CD4-positive, alpha-beta T cell treated with Interleukin-21 for 1 hour (primary cell): Measurements from ENCODE around the gene EFNA5.
"Not testable (repeated sequence)": the region's sequence is repeated elsewhere in the genome, so short reads cannot be mapped to it uniquely, and the experiment has no call there.

ENCODE experiments used
- DNase-seq: peaks from one replicate; pipeline ENCODE4 v3.0.0-alpha.2; 2020

Gene EFNA5

DNA sequence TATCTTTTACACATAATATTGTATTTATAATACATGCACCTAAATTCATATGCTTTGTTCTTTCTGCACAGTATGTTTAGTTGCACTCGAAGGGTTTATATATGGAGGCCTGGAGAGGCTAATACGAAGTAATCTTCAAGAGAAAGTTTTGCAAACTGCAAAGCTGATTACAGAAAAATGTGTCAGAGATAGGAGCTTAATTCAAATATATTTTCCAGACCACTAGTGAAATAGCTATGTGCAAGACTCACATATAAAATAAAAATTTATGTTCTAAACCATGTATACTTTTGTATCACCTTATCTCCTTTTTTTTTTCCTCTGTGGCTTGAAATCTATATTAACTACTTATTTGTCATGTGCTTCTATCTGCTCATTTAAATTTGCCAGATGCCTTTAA lies 313.8 kb downstream of the EFNA5 start:
- no peak for DNase-seq

DNA sequence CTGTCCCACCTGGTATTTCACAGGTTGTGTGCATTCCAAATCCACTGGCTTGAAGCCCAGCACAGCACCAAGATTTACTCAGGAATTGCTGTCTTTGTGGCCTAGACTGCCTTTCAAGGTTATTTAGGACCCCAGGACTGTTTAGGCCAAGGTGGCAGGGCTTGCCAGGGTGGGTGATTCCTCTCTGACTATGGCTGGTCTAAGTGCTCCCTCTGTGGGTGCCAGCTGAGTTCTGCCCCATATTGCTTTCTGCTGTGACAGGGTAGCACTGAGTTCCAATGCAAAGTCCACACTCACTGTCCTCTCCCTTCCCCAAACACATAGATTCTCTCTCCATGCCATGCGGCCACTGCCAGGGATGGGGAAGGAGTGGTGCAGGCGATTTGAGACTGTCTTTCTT lies 318.2 kb downstream of the EFNA5 start:
- DNase-seq = no peak

DNA sequence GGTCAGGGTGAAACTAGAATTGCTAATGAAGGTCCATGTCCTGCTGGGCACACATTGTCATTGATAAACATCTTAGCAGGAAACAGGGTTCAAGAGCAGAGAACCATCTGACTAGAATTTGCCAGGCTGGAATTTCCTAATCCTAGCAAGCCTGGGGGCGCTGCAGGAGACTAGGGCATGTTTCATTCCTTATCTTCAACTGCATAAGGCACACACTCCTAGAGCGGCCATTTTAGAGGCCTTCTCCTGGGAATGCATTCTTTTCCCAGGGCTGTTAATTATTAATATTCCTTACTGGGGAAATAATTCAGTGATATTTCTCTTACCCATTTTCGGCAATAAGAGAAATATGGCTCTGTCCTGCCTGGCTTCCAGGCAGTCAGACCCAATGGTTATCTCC lies 324.2 kb downstream of the EFNA5 start:
- DNase-seq = not testable (repeated sequence)

DNA sequence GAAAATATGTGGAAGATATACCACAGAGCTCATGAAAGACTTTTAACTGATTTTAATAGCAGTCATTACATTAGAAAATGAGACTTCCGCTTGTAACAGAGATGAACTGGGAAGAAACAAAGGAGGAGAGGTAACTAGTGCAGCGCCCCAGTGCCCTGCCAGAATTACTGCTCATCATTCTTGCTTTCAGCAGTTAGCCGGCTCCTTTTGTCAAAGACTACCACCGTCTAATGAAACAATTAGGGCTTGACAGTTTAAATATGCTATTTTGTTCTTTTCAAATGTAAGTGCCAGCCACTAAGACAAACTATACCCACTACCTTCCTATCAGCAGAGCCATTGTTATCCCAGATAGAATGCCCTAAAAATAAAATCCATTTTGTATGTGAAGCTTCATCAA lies 328.4 kb downstream of the EFNA5 start:
- no peak for DNase-seq

DNA sequence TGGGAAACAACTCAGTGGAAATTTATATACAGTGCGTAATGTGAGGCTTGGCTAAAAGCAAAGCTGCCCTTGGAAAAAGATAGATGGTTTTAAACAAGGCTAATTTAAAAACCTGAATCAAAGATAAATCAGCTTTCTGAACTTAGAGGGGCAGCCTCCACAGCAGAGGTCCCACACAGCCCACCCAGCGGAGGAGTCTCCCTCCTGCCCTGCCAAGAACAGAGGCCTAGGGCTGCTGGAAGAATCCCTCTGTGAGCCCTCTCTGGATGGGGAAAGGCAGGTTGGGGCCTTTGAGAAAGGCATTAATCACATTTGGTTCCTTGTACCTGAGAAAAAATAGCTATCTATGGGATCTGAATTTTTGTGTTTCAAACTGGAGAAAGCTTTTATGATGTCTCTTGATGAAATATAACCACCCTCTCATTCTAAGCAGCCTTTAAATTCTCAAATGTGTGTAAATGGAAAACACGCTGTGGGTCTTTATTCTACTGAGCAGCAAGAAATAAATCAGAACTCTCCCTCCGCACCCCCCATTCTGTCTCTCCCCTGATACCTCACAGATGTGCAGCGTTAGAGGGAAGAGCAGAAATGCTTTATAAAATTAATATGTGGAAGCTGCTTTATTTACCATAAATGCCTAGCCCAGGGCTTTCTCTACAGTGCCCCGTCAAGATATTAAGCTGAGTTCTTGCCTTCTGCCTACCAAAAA lies 329.2 kb downstream of the EFNA5 start:
- no peak for DNase-seq

DNA sequence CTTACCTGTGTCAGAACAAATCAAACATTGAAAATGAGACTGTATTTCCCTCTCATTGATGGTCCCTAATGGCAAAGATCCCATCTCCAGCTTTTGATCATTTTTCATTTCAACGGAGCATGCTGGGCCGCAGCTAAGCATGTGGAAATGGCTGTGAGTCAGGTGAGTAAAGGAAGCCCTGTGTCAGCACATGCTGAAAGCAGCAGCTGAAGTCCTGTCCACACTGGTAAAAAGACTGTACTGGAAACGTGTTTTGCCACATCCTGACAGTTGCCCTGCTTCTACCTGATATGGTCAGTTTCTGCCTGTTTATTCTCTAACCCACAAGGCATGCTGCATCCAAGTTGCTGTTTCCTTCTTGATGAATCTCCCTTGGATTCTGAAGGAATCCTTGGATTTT lies 330.1 kb downstream of the EFNA5 start:
- DNase-seq = no peak

DNA sequence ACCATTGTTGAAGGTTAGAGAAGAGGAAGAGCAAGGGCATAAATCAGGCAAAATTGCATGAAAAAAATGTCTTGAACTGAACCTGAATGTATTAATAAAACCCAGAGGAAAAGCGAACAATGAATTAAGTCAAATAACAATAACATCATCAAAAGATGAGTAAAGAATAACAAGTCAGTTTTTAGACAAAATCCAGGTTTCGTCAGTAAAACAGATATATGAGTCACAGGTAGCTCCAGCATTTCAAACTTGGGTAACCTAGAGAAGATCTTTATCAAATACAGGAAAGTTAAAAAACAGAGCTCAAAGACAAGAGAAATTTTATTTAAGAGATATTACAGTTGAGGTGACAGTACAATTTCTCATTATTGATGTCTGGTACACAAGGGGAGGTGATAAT lies 332.4 kb downstream of the EFNA5 start:
- no peak for DNase-seq

DNA sequence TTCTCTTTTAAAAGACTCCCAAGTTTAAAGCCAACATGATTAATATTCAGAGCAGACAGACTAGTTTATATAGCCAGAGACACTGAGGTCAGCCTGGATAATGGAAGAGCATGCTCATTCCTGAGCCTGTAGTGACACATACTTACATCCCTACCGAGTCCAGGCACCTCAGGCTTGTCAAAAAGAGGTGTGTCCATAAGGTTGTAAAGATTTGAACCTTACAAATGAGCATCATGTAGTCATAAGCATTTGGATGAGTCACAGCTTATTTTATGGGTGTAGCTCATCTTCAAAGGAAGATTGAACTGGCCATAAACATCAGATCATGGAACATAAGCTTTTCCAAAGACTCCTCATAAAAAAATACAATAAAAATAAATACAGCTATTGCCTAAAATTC lies 333.5 kb downstream of the EFNA5 start:
- no peak for DNase-seq

DNA sequence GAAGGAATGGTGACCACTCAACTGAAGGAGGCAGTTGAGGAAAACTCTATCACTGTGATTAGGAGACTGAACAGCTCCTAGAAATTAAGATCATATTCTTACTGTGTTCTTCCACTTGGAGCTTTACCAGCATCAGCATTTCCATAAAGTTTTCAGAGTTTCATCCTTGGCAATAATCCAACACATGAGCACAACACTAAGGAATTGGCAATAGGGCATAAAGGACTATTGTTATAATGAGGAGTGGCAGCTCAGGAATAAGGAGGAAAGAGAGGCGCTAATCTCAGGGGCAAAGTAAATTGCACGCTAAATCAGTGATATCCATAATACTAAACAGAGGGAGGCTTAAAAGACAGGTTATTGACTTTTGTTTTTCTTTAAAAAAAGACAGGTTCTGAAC lies 338.9 kb downstream of the EFNA5 start:
- DNase-seq = no peak

DNA sequence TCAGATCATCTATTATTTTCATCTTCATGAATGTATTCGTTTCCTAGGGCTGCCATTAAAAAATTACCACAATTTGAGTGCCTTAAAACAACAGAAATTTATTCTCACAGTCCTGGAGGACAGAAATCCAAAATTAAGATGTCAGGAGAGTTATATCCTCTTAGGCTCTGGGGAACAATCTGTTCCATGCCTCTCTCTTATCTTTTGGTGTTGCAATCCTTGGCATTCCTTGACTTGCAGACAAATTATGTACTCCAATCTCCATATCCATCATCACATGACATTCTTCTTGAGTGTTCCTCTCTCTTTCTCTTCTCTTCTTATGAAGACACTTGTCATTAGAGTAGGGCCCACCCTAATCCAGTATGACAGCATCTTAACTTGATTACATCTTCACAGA lies 339.4 kb downstream of the EFNA5 start:
- no peak for DNase-seq

DNA sequence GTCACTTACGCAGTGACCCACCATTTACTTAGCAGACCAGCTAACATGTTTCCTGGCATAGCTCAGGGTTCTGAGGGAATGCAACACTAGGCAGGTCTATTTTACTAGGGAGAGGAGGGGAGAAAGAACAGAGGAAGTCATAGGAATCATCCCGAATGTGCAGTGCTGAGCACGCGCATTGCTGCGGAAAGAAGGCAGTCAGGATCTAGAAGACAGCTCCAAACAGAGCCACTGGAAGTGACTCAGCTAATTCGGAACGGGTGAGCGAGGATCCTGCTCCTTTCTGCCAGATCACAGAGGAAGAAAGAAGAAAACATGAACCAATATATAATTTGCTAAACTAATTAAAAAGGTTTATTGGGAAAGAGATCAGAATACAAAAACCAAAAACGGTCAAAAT lies 339.8 kb downstream of the EFNA5 start:
- DNase-seq = no peak

DNA sequence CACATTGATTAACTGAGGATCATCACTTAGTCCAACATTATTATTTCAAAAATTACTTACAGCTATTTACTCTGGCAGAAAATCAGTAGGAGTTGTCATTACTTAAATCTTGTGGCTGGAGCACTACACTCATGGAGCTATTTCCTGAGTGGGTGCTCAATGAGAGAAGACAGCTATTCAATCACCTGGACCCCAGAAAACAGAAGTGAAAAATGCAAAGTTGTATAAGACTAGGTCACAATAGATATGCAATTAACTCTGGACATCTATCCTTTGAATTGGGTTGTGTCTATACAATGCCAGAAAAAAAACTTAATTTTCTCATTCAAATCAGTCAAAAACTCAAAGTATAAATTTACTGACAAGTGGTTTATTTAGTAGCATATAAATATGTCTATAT lies 340.9 kb downstream of the EFNA5 start:
- no peak for DNase-seq
